PFSK-1 (cell line): ENCODE measurements around the gene NOLC1.

Experiments used
- FOXP2 ChIP-seq: optimal IDR thresholded peaks from 2 replicates; pipeline ENCODE3; 2011; ENCODE audit warnings: borderline replicate concordance, control low read depth, inconsistent platforms; ENCODE audit not compliant: insufficient read depth; ENCODE audit errors: extremely low read length, extremely low read depth
- POLR2AphosphoS5 ChIP-seq: IDR thresholded peaks from 2 replicates; pipeline ENCODE4 v1.6.1; 2012; ENCODE audit warnings: low read depth, mild to moderate bottlenecking, control low read depth, low read length, moderate library complexity
- REST ChIP-seq, 2 experiments: IDR thresholded peaks; 2 replicates each; pipeline versions ENCODE4 v1.6.1 to v1.8.0; 2011 to 2012; ENCODE audit warnings: low read depth in 2 of 2, low read length in 2 of 2, control low read depth in 1 of 2, inconsistent platforms in 1 of 2, mild to moderate bottlenecking in 1 of 2, moderate library complexity in 1 of 2; ENCODE audit not compliant: insufficient read depth in 1 of 2
- SIN3A ChIP-seq: IDR thresholded peaks from 2 replicates; pipeline ENCODE4 v1.6.1; 2012; ENCODE audit warnings: mild to moderate bottlenecking, low read length, moderate library complexity, borderline replicate concordance; ENCODE audit not compliant: insufficient read depth
- TAF1 ChIP-seq: IDR thresholded peaks from 2 replicates; pipeline ENCODE4 v1.6.1; 2012; ENCODE audit warnings: low read length, control low read depth, borderline replicate concordance; ENCODE audit not compliant: insufficient read depth

The NOLC1 gene

DNA sequence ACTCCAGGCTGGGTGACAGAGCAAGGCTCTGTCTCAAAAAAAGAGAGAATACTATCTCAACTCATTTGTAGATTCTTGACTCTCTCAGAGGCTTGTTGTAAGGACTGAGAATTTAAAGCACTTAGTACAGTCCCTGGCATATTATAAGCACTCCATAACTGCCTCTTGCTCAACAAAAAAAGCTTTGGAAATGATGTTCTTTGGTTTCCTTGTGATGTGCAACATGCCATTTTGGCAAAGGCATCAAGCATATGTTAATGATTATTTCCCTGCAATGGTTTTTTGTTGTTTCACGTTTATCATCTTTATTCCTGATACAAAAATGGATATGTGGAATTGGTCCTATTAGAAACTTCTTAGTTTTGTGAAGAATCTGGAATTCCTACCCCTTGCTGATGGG, 15.7 kb downstream of the NOLC1 start:
- TF ChIP-seq SIN3A = no peak
- no peak for TF ChIP-seq TAF1
- TF ChIP-seq POLR2AphosphoS5 = no peak
- no peak for TF ChIP-seq REST (IDR thresholded peaks at IDR 0.05; ENCODE audit: insufficient read depth in 1 of 2, low read depth in 2 of 2, low read length in 2 of 2)
- TF ChIP-seq FOXP2 = no peak

DNA sequence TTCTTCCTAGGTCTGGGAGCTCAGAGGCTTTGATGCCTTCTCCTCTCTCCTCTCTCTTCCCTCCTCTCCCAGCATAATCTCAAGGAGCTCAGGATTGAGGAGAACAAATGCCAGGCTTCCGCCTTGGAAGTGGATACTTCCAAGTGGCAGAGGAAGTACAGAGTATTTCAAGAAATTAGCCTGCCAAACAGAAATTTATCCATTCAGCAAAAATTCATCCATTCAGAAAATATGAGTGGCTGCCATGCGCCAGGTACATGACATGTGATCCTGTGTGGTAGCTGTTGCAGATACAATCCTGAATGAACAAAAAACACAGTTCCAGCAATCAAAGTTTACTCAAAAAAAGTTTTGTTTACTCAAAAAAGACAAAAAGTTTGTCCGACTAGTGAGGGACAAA, 18.4 kb downstream of the NOLC1 start:
- TF ChIP-seq SIN3A = no peak
- no peak for TF ChIP-seq FOXP2
- TF ChIP-seq REST (IDR thresholded peaks at IDR 0.05; ENCODE audit: insufficient read depth in 1 of 2, low read depth in 2 of 2, low read length in 2 of 2) = no peak
- TF ChIP-seq POLR2AphosphoS5 = no peak

DNA sequence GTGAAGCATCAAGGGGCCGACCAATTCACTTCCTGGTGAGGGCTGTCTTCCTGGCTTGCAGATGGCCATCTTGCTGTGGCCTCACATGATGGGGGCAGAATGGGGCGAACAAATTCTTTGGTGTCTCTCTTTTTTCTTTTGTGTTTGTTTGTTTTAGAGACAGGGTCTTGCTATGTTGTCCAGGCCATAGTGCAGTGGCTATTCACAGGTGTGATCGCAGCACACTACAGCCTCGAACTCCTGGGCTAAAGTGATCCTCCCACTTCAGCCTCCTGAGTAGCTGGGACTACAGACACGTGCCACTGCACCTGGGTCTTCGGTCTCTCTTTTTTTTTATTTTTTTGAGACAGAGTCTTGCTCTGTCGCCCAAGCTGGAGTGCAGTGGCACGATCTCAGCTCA, 20.1 kb downstream of the NOLC1 start:
- no peak for TF ChIP-seq SIN3A
- no peak for TF ChIP-seq POLR2AphosphoS5
- TF ChIP-seq TAF1 = no peak
- no peak for TF ChIP-seq FOXP2
- no peak for TF ChIP-seq REST (IDR thresholded peaks at IDR 0.05; ENCODE audit: insufficient read depth in 1 of 2, low read depth in 2 of 2, low read length in 2 of 2)

- TF ChIP-seq FOXP2 (no peak), REST (IDR thresholded peaks at IDR 0.05; ENCODE audit: insufficient read depth in 1 of 2, low read depth in 2 of 2, low read length in 2 of 2) (no peak), SIN3A (no peak), TAF1 (no peak), POLR2AphosphoS5 (no peak)
Observed at GRCh38 chr10:102175415-102175814, 23.2 kb downstream of the NOLC1 start.

DNA sequence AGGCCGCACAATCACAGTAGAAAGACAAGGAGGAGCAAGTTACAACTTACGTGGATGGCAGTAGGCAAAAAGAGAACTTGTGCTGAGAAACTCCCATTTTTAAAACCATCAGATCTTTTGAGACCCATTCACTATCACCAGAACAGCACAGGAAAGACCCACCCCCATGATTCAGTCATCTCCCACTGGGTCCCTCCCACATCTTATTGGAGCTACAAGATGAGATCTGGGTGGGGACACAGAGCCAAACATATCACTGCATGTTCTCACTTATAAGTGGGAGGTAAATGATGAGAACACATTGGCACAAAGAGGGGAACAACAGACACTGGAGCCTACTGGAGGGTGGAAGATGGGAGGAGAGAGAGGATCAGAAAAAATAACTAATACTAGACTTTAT, 32.4 kb downstream of the NOLC1 start:
- TF ChIP-seq POLR2AphosphoS5 (no peak), TAF1 (no peak), REST (IDR thresholded peaks at IDR 0.05; ENCODE audit: insufficient read depth in 1 of 2, low read depth in 2 of 2, low read length in 2 of 2) (no peak), FOXP2 (no peak), SIN3A (no peak)
